Skin of body (tissue), 2 donors: Measurements from ENCODE around the gene BTK. TPM values are rescaled to one million over a fixed set of nuclear protein-coding genes. Genes with fewer than 3 reads are reported as not detected.
A peak's percentile ranks its signal among the peaks of the same experiment; 100 is the strongest.

Experiments
- DNase-seq: peaks from one replicate; lab custom pipeline; 2025; lab: John Stamatoyannopoulos, UW
- total RNA-seq: library from RNA; depleted of rRNA; stranded (reverse); fragments of >200 nt; gene quantifications from one replicate; pipeline ENCODE4 v1.2.3, GENCODE V29; 2014

BTK gene
- total RNA-seq = 8.2 TPM

- DNase-seq = no peak
These were observed at the start of gene BTK for GRCh38 chrX:101385795-101386541. TSS of gene BTK (minus strand) at chrX:101386191. CDS start at chrX:101375284, 10,907 bp downstream.

- no peak for DNase-seq
These were observed 44.6 kb upstream of the BTK start for GRCh38 chrX:101430457-101431078.

- DNase-seq = no peak
These were observed 43.9 kb upstream of the BTK start for GRCh38 chrX:101429934-101430333.

GRCh38 chrX:101427954-101428353, 42.0 kb upstream of the BTK start:
- DNase-seq = no peak

- DNase-seq = no peak
These were observed 33.5 kb upstream of the BTK start for GRCh38 chrX:101419489-101419888.

GRCh38 chrX:101417981-101418841, 32.2 kb upstream of the BTK start:
- no peak for DNase-seq

GRCh38 chrX:101417190-101417589, 31.2 kb upstream of the BTK start:
- DNase-seq = no peak

- no peak for DNase-seq
These were observed 30.7 kb upstream of the BTK start for GRCh38 chrX:101416691-101417090.

- peak; percentile 46 for DNase-seq
These were observed 29.5 kb upstream of the BTK start for GRCh38 chrX:101415180-101416145.

- DNase-seq = no peak
These were observed 26.0 kb upstream of the BTK start for GRCh38 chrX:101411984-101412383.

- DNase-seq = no peak
These were observed 24.5 kb upstream of the BTK start for GRCh38 chrX:101410461-101410860.

GRCh38 chrX:101409043-101409442, 23.1 kb upstream of the BTK start:
- DNase-seq = no peak

- no peak for DNase-seq
These were observed 22.5 kb upstream of the BTK start for GRCh38 chrX:101408532-101408841.

- DNase-seq = peak; percentile 97
These were observed 21.9 kb upstream of the BTK start, which contains the start of the genes GLA and HNRNPH2 for GRCh38 chrX:101407748-101408531. TSS of gene GLA (minus strand) at chrX:101407925. CDS start at chrX:101407903, 22 bp downstream. TSS of gene HNRNPH2 (plus strand) at chrX:101408222. CDS start at chrX:101411989, 3,767 bp downstream.

GRCh38 chrX:101407167-101407747, 21.3 kb upstream of the BTK start:
- no peak for DNase-seq

GRCh38 chrX:101399825-101400224, 13.8 kb upstream of the BTK start:
- DNase-seq = no peak

GRCh38 chrX:101398694-101399093, 12.7 kb upstream of the BTK start:
- DNase-seq = no peak

GRCh38 chrX:101397779-101398178, 11.8 kb upstream of the BTK start:
- DNase-seq = no peak

GRCh38 chrX:101395789-101396188, 9.8 kb upstream of the BTK start:
- DNase-seq = no peak

GRCh38 chrX:101394372-101394771, 8.4 kb upstream of the BTK start:
- no peak for DNase-seq
